Memory B cell (primary cell): Measurements from ENCODE around the gene SLC34A3.
"Not testable (repeated sequence)": the region's sequence is repeated elsewhere in the genome, so short reads cannot be mapped to it uniquely, and the experiment has no call there.

Experiments
- ATAC-seq: fragments of 150-1000 bp; cut with Tn5 transposase; 2 replicates; pipeline ENCODE4 v1.10.0; 2021; ENCODE audit warnings: low read depth, mild to moderate bottlenecking, moderate library complexity
- DNase-seq, 2 donors: peaks; one replicate each; pipeline ENCODE4 v3.0.0; 2022; ENCODE audit warnings: low spot score in 2 of 2
- H3K27ac Mint-ChIP-seq: one replicate; pipeline ENCODE4 v1.8.0; 2022; ENCODE audit warnings: mild to moderate bottlenecking, moderate library complexity, mixed read lengths
- H3K27me3 Mint-ChIP-seq: one replicate; pipeline ENCODE4 v1.8.0; 2022; ENCODE audit warnings: mixed read lengths
- H3K36me3 Mint-ChIP-seq: one replicate; pipeline ENCODE4 v1.8.0; 2022; ENCODE audit warnings: mild to moderate bottlenecking, mixed read lengths
- H3K4me1 Mint-ChIP-seq: one replicate; pipeline ENCODE4 v1.8.0; 2022; ENCODE audit warnings: mixed read lengths
- H3K4me3 Mint-ChIP-seq: one replicate; pipeline ENCODE4 v1.8.0; 2022; ENCODE audit warnings: mild to moderate bottlenecking, moderate library complexity, mixed read lengths
- H3K9me3 Mint-ChIP-seq: one replicate; pipeline ENCODE4 v1.8.0; 2022; ENCODE audit warnings: mixed read lengths

The SLC34A3 gene

DNA sequence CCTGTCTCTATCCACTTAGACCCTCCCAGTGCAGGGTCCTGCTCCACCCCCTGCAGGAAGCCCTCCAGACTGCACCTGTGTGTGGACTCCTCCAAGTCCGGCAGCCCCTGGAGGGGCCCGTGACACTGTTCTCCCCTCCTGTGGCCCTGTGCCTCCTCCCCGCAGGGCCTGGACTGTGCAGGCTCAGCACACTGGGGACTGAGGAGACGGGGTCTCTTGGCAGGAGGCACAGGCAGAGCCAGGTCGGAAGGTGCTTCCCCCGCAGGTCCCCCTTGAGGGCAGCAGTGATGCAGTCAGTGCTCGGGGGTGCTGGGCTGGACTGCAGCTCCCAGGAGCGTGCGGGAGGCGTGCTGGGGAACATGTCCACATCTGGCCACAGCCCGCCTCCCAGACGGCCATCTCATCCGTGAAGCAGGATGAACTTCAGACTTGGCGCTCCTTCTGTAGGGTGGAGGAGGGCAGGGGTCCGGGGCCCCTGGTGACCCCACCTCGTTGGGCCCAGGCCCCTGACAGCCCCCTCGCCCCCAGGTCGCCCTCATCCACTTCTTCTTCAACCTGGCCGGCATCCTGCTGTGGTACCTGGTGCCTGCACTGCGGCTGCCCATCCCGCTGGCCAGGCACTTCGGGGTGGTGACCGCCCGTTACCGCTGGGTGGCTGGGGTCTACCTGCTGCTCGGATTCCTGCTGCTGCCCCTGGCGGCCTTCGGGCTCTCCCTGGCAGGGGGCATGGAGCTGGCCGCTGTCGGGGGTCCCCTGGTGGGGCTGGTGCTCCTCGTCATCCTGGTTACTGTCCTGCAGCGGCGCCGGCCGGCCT is 4.9 kb downstream of the SLC34A3 start:
- peaks cover 8% of the 10 kb centered on the region for H3K27me3 Mint-ChIP-seq
- H3K4me3 Mint-ChIP-seq = peak overlapping the region; percentile 78
- H3K4me1 Mint-ChIP-seq = peaks cover 15% of the 10 kb centered on the region
- H3K9me3 Mint-ChIP-seq = no peaks in the 10 kb centered on the region
- H3K27ac Mint-ChIP-seq = no peak overlapping the region
- no peaks in the 10 kb centered on the region for H3K36me3 Mint-ChIP-seq
- ATAC-seq = no peak
- no peak for DNase-seq

DNA sequence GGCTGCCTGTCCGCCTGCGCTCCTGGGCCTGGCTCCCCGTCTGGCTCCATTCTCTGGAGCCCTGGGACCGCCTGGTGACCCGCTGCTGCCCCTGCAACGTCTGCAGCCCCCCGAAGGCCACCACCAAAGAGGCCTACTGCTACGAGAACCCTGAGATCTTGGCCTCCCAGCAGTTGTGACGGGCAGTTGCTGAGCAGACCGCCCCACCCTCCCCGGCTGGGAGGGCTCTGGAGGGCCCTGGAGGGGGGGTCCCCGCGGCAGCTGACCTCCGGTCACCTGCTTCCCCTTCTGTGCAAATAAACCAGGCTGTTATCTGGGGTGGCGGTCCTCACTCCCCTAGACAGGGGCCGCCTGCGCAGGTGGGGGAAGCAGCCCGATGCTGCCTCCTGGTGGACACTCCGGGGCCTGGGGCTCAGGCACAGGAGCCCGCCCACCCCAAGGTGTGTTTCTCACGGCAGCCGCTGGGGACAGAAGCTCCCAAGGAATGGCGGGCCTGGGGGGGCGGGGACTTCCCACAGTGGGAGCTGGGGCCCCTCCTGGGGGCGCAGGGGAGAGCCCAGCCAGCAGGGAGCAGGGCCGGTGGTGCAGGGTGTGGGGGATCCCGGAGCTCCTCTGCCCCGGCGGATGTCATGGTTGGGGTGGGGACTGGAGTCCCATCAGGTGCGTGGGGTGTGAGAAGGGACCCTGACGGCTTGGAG is 5.7 kb downstream of the SLC34A3 start:
- Mint-ChIP-seq H3K4me3 (peak overlapping the region; percentile 43), H3K4me1 (peaks cover 15% of the 10 kb centered on the region), H3K36me3 (no peaks in the 10 kb centered on the region), H3K27me3 (peaks cover 8% of the 10 kb centered on the region), H3K9me3 (no peaks in the 10 kb centered on the region), H3K27ac (peak overlapping the region; percentile 14)
- peak; percentile 35 for ATAC-seq
- peak; percentile 92 to 97 for DNase-seq

- H3K4me3 Mint-ChIP-seq = no peak overlapping the region
- H3K27me3 Mint-ChIP-seq = peaks cover 6% of the 10 kb centered on the region
- no peak for ATAC-seq
- H3K9me3 Mint-ChIP-seq = no peaks in the 10 kb centered on the region
- no peak for DNase-seq
- no peak overlapping the region for H3K27ac Mint-ChIP-seq
- peaks cover 15% of the 10 kb centered on the region for H3K4me1 Mint-ChIP-seq
- no peaks in the 10 kb centered on the region for H3K36me3 Mint-ChIP-seq
These were observed 6.3 kb downstream of the SLC34A3 start for GRCh38 chr9:137236936-137237421.

DNA sequence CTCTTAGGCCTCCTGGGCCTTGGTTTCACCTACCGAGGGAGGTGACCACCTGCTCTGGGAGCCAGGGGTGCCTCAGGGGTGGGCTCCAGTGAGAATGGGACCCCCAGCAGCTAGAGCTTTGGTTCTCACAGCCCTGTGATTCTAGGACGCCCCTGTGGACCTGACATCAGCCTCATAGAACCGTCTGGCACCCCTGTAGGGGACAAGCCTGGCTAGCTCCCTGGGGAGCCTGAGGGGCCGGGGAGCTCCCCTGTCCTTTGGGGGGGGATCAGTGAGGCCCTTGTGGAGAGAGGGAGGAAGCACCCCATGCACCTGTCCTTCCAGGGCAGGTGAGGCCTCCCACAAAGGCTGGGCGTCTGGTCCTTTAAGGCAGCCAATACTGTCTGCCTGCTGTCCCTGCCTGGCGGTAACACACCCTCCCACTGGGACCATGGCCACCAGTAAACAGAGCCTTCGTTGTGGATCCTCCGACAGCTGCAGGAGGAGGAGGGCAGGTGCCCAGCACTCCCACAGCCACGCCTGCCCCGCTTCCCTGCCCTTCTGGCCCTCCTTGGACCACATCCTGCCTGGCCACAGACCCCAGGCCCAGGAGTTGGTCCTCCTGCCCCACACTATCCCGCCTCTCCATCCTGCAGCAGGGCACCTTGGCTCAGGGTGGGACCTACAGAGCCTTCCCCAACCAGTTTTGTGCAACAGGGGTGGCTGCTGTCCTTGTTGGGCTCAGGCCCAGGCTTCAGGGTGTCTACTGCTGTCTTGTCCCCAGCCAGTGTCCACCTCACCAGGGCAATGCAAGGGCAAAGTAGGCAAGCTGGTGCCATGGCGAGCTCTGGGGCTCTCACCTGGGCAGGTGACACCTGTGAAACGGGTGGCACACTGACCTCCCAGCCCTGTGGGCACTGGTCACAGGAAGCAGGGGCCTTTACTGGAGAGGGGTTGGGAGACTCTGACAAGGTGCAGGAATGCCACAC is 7.3 kb downstream of the SLC34A3 start:
- Mint-ChIP-seq H3K27ac (no peak overlapping the region), H3K36me3 (no peaks in the 10 kb centered on the region), H3K4me3 (peak overlapping the region; percentile 15), H3K4me1 (peaks cover 22% of the 10 kb centered on the region), H3K9me3 (no peaks in the 10 kb centered on the region), H3K27me3 (peaks cover 6% of the 10 kb centered on the region)
- ATAC-seq (no peak), DNase-seq (no peak)

DNA sequence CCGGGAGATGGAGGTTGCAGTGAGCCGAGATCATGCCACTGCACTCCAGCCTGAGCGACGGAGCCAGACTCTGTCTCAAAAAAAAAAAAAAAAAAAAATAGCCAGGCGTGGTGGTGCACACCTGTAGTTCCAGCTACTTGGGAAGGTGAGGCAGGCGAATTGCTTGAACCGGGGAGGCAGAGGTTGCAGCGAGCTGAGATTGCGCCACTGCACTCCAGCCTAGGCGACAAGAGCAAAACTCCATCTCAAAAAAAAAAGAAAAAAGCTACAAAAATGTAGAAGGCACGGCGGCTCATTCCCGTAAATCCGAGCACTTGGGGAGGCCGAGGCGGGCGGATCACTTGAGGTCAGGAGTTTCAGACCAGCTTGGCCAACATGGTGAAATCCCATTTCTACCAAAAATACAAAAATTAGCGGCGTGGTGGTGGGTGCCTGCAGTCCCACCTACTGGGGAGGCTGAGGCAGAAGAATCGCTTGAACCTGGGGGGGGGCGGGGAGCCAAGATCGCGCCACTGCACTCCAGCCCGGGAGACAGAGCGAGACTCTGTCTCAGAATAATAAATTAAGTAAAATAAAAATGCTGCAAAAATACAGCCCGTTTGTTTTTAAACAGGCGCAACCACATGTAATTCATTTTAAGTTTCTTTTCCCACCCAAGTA is 9.0 kb downstream of the SLC34A3 start:
- H3K4me3 Mint-ChIP-seq = peak overlapping the region; percentile 86
- H3K27me3 Mint-ChIP-seq, H3K36me3 Mint-ChIP-seq, ATAC-seq, H3K9me3 Mint-ChIP-seq, H3K27ac Mint-ChIP-seq, DNase-seq: not testable (repeated sequence)
- peaks cover 28% of the 10 kb centered on the region for H3K4me1 Mint-ChIP-seq

DNA sequence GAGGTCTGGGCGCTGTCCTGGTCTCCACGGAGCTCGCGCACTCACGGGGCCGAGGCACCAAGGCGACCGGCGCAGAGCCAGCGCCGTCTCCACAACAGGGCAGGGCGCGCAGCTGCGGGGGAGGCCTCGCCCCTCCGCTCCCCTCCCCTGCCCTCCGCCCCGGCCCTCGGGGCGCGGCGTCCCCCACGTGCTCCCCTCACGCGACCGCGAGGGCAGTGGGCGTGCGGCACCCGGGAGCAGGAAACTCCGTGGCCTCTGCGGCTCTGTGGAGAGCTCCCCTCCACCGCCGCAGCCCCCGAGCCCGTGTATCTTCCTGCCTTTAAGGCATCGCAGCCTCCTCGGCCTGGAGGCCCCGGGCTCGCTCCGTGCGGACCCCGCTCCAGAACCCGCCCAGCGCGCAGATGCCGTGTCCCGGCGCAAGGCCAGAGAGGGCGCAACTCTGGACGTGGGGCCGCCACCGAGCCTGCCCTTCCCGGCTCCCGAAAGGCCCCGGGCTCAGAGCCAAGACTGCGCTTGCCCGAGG is 9.7 kb downstream of the SLC34A3 start:
- Mint-ChIP-seq H3K36me3 (no peaks in the 10 kb centered on the region), H3K9me3 (no peaks in the 10 kb centered on the region), H3K4me1 (peaks cover 21% of the 10 kb centered on the region), H3K27me3 (no peaks in the 10 kb centered on the region), H3K4me3 (peak overlapping the region; percentile 86), H3K27ac (peak overlapping the region; percentile 90)
- peak in 1 of 2 donors; percentile 87 for DNase-seq
- ATAC-seq = peak; percentile 26

GRCh38 chr9:137240841-137241489 is 10.3 kb downstream of the SLC34A3 start, which contains the start of gene TUBB4B:
TSS of gene TUBB4B (plus strand) at chr9:137241287. CDS start at chr9:137241361, 74 bp downstream.
- Mint-ChIP-seq H3K4me1 (peaks cover 19% of the 10 kb centered on the region), H3K36me3 (no peaks in the 10 kb centered on the region), H3K27ac (peak within 1 kb of the TSS; percentile 90), H3K27me3 (no peaks in the 10 kb centered on the region), H3K9me3 (no peaks in the 10 kb centered on the region), H3K4me3 (peak within 1 kb of the TSS; percentile 86)
- DNase-seq (peak; percentile 90 to 95), ATAC-seq (peak; percentile 76)

- H3K4me1 Mint-ChIP-seq = peaks cover 19% of the 10 kb centered on the region
- peak overlapping the region; percentile 72 for H3K4me3 Mint-ChIP-seq
- H3K27ac Mint-ChIP-seq = peak overlapping the region; percentile 90
- H3K36me3 Mint-ChIP-seq = no peaks in the 10 kb centered on the region
- H3K9me3 Mint-ChIP-seq = no peaks in the 10 kb centered on the region
- peak in 1 of 2 donors; percentile 42 for DNase-seq
- peak; percentile 4 for ATAC-seq
- no peaks in the 10 kb centered on the region for H3K27me3 Mint-ChIP-seq
These were observed 11.0 kb downstream of the SLC34A3 start for GRCh38 chr9:137241490-137242268.

DNA sequence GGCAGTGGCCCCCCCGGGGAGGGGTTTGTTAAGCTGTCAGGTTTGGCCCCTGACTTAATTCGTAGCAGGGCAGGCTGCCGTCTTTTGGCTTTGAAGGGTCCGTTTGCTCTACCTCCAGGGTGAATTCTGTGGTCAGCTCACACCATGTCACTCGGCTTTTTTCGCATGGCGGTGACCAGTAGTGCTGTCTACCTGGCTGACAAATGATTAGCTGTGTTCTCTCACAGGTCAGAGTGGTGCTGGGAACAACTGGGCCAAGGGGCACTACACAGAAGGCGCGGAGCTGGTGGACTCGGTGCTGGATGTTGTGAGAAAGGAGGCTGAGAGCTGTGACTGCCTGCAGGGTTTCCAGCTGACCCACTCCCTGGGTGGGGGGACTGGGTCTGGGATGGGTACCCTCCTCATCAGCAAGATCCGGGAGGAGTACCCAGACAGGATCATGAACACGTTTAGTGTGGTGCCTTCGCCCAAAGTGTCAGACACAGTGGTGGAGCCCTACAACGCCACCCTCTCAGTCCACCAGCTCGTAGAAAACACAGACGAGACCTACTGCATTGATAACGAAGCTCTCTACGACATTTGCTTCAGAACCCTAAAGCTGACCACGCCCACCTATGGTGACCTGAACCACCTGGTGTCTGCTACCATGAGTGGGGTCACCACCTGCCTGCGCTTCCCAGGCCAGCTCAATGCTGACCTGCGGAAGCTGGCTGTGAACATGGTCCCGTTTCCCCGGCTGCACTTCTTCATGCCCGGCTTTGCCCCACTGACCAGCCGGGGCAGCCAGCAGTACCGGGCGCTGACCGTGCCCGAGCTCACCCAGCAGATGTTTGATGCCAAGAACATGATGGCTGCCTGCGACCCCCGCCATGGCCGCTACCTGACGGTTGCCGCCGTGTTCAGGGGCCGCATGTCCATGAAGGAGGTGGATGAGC is 11.8 kb downstream of the SLC34A3 start:
- H3K27ac Mint-ChIP-seq = peak overlapping the region; percentile 31
- H3K36me3 Mint-ChIP-seq = no peaks in the 10 kb centered on the region
- no peaks in the 10 kb centered on the region for H3K9me3 Mint-ChIP-seq
- H3K4me3 Mint-ChIP-seq = peak overlapping the region; percentile 72
- no peaks in the 10 kb centered on the region for H3K27me3 Mint-ChIP-seq
- peaks cover 17% of the 10 kb centered on the region for H3K4me1 Mint-ChIP-seq
- ATAC-seq (no peak), DNase-seq (no peak)

DNA sequence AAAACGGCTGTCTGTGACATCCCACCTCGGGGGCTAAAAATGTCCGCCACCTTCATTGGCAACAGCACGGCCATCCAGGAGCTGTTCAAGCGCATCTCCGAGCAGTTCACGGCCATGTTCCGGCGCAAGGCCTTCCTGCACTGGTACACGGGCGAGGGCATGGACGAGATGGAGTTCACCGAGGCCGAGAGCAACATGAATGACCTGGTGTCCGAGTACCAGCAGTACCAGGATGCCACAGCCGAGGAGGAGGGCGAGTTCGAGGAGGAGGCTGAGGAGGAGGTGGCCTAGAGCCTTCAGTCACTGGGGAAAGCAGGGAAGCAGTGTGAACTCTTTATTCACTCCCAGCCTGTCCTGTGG is 12.5 kb downstream of the SLC34A3 start:
- not testable (repeated sequence) for DNase-seq, H3K9me3 Mint-ChIP-seq, H3K36me3 Mint-ChIP-seq, H3K4me3 Mint-ChIP-seq, ATAC-seq, H3K27me3 Mint-ChIP-seq, H3K27ac Mint-ChIP-seq
- peaks cover 17% of the 10 kb centered on the region for H3K4me1 Mint-ChIP-seq

DNA sequence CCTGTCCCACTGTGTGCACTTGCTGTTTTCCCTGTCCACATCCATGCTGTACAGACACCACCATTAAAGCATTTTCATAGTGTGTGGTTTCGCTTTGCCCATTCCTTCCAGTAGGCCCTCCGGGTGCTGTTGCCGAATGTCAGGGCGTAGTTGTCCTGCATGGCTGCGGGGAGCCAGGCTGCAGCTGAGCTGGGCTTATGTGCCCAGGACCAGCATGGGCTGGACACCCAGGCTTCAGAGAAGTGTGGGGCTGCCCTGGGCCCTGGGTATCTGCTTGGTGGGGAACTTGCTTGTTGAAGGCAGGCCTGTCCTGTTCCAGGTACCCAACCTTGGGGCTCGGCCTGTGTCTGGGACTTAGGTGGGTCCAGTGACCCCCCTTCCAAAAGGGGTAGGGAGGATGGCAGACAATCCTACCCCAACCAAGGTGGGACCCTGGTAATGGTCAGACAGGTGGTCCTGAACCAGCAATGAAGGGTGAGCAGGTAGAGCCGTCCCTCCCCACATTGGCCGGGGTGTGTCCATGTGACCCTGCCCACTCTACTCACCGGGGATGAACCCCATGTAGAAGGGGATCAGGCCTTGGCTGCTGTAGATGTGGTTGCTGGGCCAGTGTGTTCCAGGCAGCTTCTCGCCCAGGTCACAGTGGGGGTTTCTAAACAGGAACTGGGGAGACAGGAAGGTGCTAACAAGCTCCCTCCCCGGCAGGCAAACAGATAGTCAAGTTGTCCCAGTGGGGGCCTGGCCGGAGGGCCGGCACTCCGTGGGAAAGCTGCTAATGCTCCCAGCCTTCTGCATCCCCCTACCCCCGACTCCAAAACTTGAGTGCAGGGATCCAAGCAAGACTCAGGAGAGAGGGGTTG is 13.2 kb downstream of the SLC34A3 start:
- peaks cover 17% of the 10 kb centered on the region for H3K4me1 Mint-ChIP-seq
- ATAC-seq (no peak), DNase-seq (no peak)
- no peaks in the 10 kb centered on the region for H3K27me3 Mint-ChIP-seq
- H3K9me3 Mint-ChIP-seq = no peaks in the 10 kb centered on the region
- H3K36me3 Mint-ChIP-seq = no peaks in the 10 kb centered on the region
- H3K27ac Mint-ChIP-seq = peak overlapping the region; percentile 63
- no peak overlapping the region for H3K4me3 Mint-ChIP-seq
